Mucosa of descending colon (tissue), 3 donors: Measurements from ENCODE around the gene COLGALT1. TPM values are rescaled to one million over a fixed set of nuclear protein-coding genes. Genes with fewer than 3 reads are reported as not detected.

ENCODE experiments used
- ATAC-seq: fragments of 200-7000 bp; cut with Tn5 transposase; one replicate; pipeline ENCODE4 v1.9.1; 2020; ENCODE audit warnings: mild to moderate bottlenecking, moderate library complexity
- DNase-seq, 3 donors: peaks; one replicate each; pipeline ENCODE4 v3.0.0-alpha.2; 2020
- H3K36me3 ChIP-seq: fragments of 200-600 bp; one replicate; pipeline ENCODE4 v1.8.0; 2021; ENCODE audit warnings: low read depth, mild to moderate bottlenecking
- H3K4me1 ChIP-seq: fragments of 200-600 bp; one replicate; pipeline ENCODE4 v1.8.0; 2021; ENCODE audit warnings: low read depth, mild to moderate bottlenecking
- H3K4me3 ChIP-seq: fragments of 200-600 bp; one replicate; pipeline ENCODE4 v1.8.0; 2021; ENCODE audit warnings: mild to moderate bottlenecking
- H3K9me3 ChIP-seq: fragments of 200-600 bp; one replicate; pipeline ENCODE4 v1.8.0; 2021; ENCODE audit warnings: mild to moderate bottlenecking
- CTCF ChIP-seq: fragments of 200-600 bp; IDR thresholded peaks from one replicate; pipeline ENCODE4 v1.8.0; 2022; ENCODE audit warnings: antibody characterized with exemption, mild to moderate bottlenecking
- intact Hi-C, 2 donors: fragments of 100-400 bp; cut with DNase I in 1 of 2; cut with micrococcal nuclease in 1 of 2; formaldehyde crosslinking; loops; one replicate each; pipeline versions ENCODE4 v1.11.0 to v1.11.1; 2022; cut with DNase I, micrococcal nuclease
- total RNA-seq, 3 donors: library from RNA; stranded (reverse); fragmentation: NEBNext Ultra II Directional in 2 of 3; extraction: Animal tissue kit (Norgen Biotek cat#: 25700) in 2 of 3; gene quantifications; one replicate each; pipeline versions ENCODE4 v1.2.1 to v1.2.4, GENCODE V29; 2021 to 2023
- donor health status: DM: no; HTN: no; CAD: no; lungs with moderate emphysema.
- donor health status: DM: no; HTN: no; CAD: no.
- donor health status: DM: no; HTN: yes; CAD: no.

Gene COLGALT1
- total RNA-seq, 3 donors from 2014 or later: 50.1 to 71.0 (median 50.8) TPM

GRCh38 chr19:17555929-17556813, 722 bp downstream of the COLGALT1 start:
- TF ChIP-seq CTCF: no peak
- Histone ChIP-seq H3K36me3 (no peaks in the 10 kb centered on the region), H3K4me3 (peak overlapping the region; percentile 96), H3K9me3 (no peaks in the 10 kb centered on the region), H3K4me1 (peaks cover 10% of the 10 kb centered on the region)
- DNase-seq (peak; percentile 75 to 88 (median 83)), ATAC-seq (peak; percentile 82)
- intact Hi-C loops: no loop called here

- H3K4me3 ChIP-seq: no peak overlapping the region
- DNase-seq: no peak
Measured at GRCh38 chr19:17556995-17557394, 1.5 kb downstream of the COLGALT1 start.

GRCh38 chr19:17557466-17557865, 2.0 kb downstream of the COLGALT1 start:
- H3K36me3 ChIP-seq: no peaks in the 10 kb centered on the region

More at GRCh38 chr19:17556995-17557394, 1.5 kb downstream of the COLGALT1 start:
- no peak for TF ChIP-seq CTCF
- ATAC-seq: no peak
- no peaks in the 10 kb centered on the region for H3K36me3 ChIP-seq
- H3K4me1 ChIP-seq: peaks cover 10% of the 10 kb centered on the region
- intact Hi-C loops: no loop called here
- no peaks in the 10 kb centered on the region for H3K9me3 ChIP-seq

GRCh38 chr19:17560205-17560595, 4.8 kb downstream of the COLGALT1 start:
- no peaks in the 10 kb centered on the region for H3K36me3 ChIP-seq
- intact Hi-C loops: no loop called here

More at GRCh38 chr19:17557466-17557865, 2.0 kb downstream of the COLGALT1 start:
- TF ChIP-seq CTCF: no peak
- intact Hi-C loops: no loop called here
- ATAC-seq: no peak
- Histone ChIP-seq H3K4me1 (peaks cover 10% of the 10 kb centered on the region), H3K9me3 (no peaks in the 10 kb centered on the region), H3K4me3 (no peak overlapping the region)
- no peak for DNase-seq

GRCh38 chr19:17562097-17562496, 6.6 kb downstream of the COLGALT1 start:
- Histone ChIP-seq H3K4me1 (peaks cover under 1% of the 10 kb centered on the region), H3K9me3 (no peaks in the 10 kb centered on the region), H3K4me3 (no peak overlapping the region), H3K36me3 (no peaks in the 10 kb centered on the region)
- no peak for TF ChIP-seq CTCF
- intact Hi-C loops: no loop called here
- ATAC-seq (no peak), DNase-seq (no peak)

More at GRCh38 chr19:17560205-17560595, 4.8 kb downstream of the COLGALT1 start:
- TF ChIP-seq CTCF: no peak
- Histone ChIP-seq H3K4me3 (no peak overlapping the region), H3K9me3 (no peaks in the 10 kb centered on the region), H3K4me1 (peaks cover 10% of the 10 kb centered on the region)
- DNase-seq (peak in 1 of 3 donors; percentile 64), ATAC-seq (no peak)
